SK-N-SH treated with all-trans-retinoic acid at 6 μM for 48 hours (cell line): Measurements from ENCODE around the gene ICE1.

Experiments
- ARNTL ChIP-seq: fragments of 450-650 bp; formaldehyde crosslinking; IDR thresholded peaks from 2 replicates; pipeline ENCODE4 v1.5.0; 2020; ENCODE audit warnings: low read depth, mild to moderate bottlenecking, moderate library complexity, borderline replicate concordance
- CREB5 ChIP-seq: fragments of 250-450 bp; sonication (Bioruptor Pico); IDR thresholded peaks from 2 replicates; pipeline ENCODE4 v1.5.1; 2020; ENCODE audit warnings: low read depth, mild to moderate bottlenecking, moderate library complexity
- ESRRG ChIP-seq: fragments of 250-450 bp; sonication (Bioruptor Pico); IDR thresholded peaks from 2 replicates; pipeline ENCODE4 v1.6.1; 2021; ENCODE audit warnings: mild to moderate bottlenecking
- GLIS3 ChIP-seq: fragments of 250-450 bp; sonication (Bioruptor Pico); IDR thresholded peaks from 2 replicates; pipeline ENCODE4 v1.5.0; 2020; ENCODE audit warnings: mild to moderate bottlenecking, moderate library complexity
- PATZ1 ChIP-seq: fragments of 250-450 bp; sonication (Bioruptor Pico); IDR thresholded peaks from 2 replicates; pipeline ENCODE4 v1.8.0; 2020; ENCODE audit warnings: mild to moderate bottlenecking, moderate library complexity, borderline replicate concordance
- RARB ChIP-seq: fragments of 250-450 bp; sonication (Bioruptor Pico); IDR thresholded peaks from 2 replicates; pipeline ENCODE4 v1.8.0; 2021; ENCODE audit warnings: mild to moderate bottlenecking, moderate library complexity
- TOX ChIP-seq: fragments of 250-450 bp; sonication (Bioruptor Pico); IDR thresholded peaks from 2 replicates; pipeline ENCODE4 v1.8.0; 2021; ENCODE audit warnings: mild to moderate bottlenecking, moderate library complexity, borderline replicate concordance
- TSHZ2 ChIP-seq: fragments of 250-450 bp; sonication (Bioruptor Pico); IDR thresholded peaks from 2 replicates; pipeline ENCODE4 v1.5.0; 2020; ENCODE audit warnings: mild to moderate bottlenecking, moderate library complexity
- ZC3H10 ChIP-seq: fragments of 250-450 bp; sonication (Bioruptor Pico); IDR thresholded peaks from 2 replicates; pipeline ENCODE4 v1.5.1; 2021; ENCODE audit warnings: mild to moderate bottlenecking, moderate library complexity
- ZFP3 ChIP-seq: fragments of 250-450 bp; sonication (Bioruptor Pico); IDR thresholded peaks from 2 replicates; pipeline ENCODE4 v1.5.0; 2020; ENCODE audit warnings: mild to moderate bottlenecking, moderate library complexity
- ZNF565 ChIP-seq: fragments of 450-650 bp; formaldehyde crosslinking; conservative IDR thresholded peaks from 2 replicates; pipeline ENCODE4 v1.5.0; 2020; ENCODE audit warnings: low read depth, mild to moderate bottlenecking, moderate library complexity
- ZNF8 ChIP-seq: fragments of 450-650 bp; formaldehyde crosslinking; IDR thresholded peaks from 2 replicates; pipeline ENCODE4 v1.5.0; 2020; ENCODE audit warnings: mild to moderate bottlenecking, moderate library complexity

GRCh38 chr5:5387777-5388176 lies 34.7 kb upstream of the ICE1 start:
- TF ChIP-seq TSHZ2 (no peak), ARNTL (CRISPR knock-in tag) (no peak), ESRRG (CRISPR knock-in tag) (no peak), RARB (CRISPR knock-in tag) (no peak), ZNF8 (CRISPR knock-in tag) (no peak), TOX (CRISPR knock-in tag) (no peak), GLIS3 (CRISPR knock-in tag) (no peak), ZC3H10 (no peak), PATZ1 (CRISPR knock-in tag) (no peak), CREB5 (CRISPR knock-in tag) (no peak), ZFP3 (no peak), ZNF565 (no peak)
